Hepatocyte (in vitro differentiated cells): ENCODE measurements around the gene GABRD. TPM values are rescaled to one million over a fixed set of nuclear protein-coding genes. Genes with fewer than 3 reads are reported as not detected.

Experiments
- DNase-seq: peaks from one replicate; pipeline ENCODE4 v3.0.0-alpha.2; 2016; ENCODE audit warnings: low spot score
- H2AFZ ChIP-seq: fragments of 200-600 bp; sonication (generic); 2 replicates; pipeline ENCODE4 v1.6.0; 2016; ENCODE audit warnings: antibody characterized with exemption, mild to moderate bottlenecking
- H3K27ac ChIP-seq: fragments of 200-600 bp; sonication (generic); 2 replicates; pipeline ENCODE4 v1.5.1; 2016; ENCODE audit warnings: mild to moderate bottlenecking
- H3K27me3 ChIP-seq: fragments of 200-600 bp; sonication (generic); 2 replicates; pipeline ENCODE4 v1.6.1; 2016
- H3K36me3 ChIP-seq: fragments of 200-600 bp; sonication (generic); replicated peaks from 2 replicates; pipeline ENCODE4 v1.5.1; 2016; ENCODE audit warnings: low read depth; ENCODE audit not compliant: insufficient read depth
- H3K4me1 ChIP-seq: fragments of 200-600 bp; sonication (generic); 2 replicates; pipeline ENCODE4 v1.5.1; 2016; ENCODE audit warnings: mild to moderate bottlenecking, moderate library complexity; ENCODE audit not compliant: insufficient read depth
- H3K4me2 ChIP-seq: fragments of 200-600 bp; sonication (generic); 2 replicates; pipeline ENCODE4 v1.6.0; 2016
- H3K4me3 ChIP-seq: fragments of 200-600 bp; sonication (generic); 2 replicates; pipeline ENCODE4 v1.5.1; 2016; ENCODE audit warnings: mild to moderate bottlenecking
- H3K79me2 ChIP-seq: fragments of 200-600 bp; sonication (generic); 2 replicates; pipeline ENCODE4 v1.6.0; 2017; ENCODE audit warnings: mild to moderate bottlenecking
- H3K9me2 ChIP-seq: fragments of 200-600 bp; sonication (generic); replicated peaks from 2 replicates; pipeline ENCODE4 v1.6.0; 2017; ENCODE audit warnings: mild to moderate bottlenecking; ENCODE audit not compliant: insufficient read depth
- H3K9me3 ChIP-seq: fragments of 200-600 bp; sonication (generic); 2 replicates; pipeline ENCODE4 v1.5.1; 2016; ENCODE audit warnings: low read depth, mild to moderate bottlenecking
- H4K20me1 ChIP-seq: fragments of 200-600 bp; sonication (generic); 2 replicates; pipeline ENCODE4 v1.6.0; 2016; ENCODE audit warnings: mild to moderate bottlenecking; ENCODE audit not compliant: insufficient read depth, poor library complexity, severe bottlenecking
- EZH2 ChIP-seq: fragments of 200-600 bp; sonication (generic); IDR thresholded peaks from 2 replicates; pipeline ENCODE4 v1.6.1; 2016; ENCODE audit warnings: antibody characterized with exemption, mild to moderate bottlenecking, borderline replicate concordance
- EZH2phosphoT487 ChIP-seq: fragments of 200-600 bp; sonication (generic); IDR thresholded peaks from one replicate; pipeline ENCODE4 v1.6.1; 2018; ENCODE audit warnings: antibody characterized with exemption, mild to moderate bottlenecking, low read depth, moderate library complexity; ENCODE audit not compliant: unreplicated experiment, severe bottlenecking
- WGBS: methylation state at CpG from one replicate; pipeline ENCODE4 v1.1.6; 2016; ENCODE audit warnings: low lambda C conversion rate; ENCODE audit errors: missing lambda C conversion rate; 5-methylcytosine and 5-hydroxymethylcytosine counted together
- polyA plus RNA-seq: library from polyadenylated mRNA; unstranded; fragments of >200 nt; fragmentation: Nextera tagmentation; extraction: Ambion mirVana; gene quantifications from 2 replicates; pipeline ENCODE4 v1.2.1, GENCODE V29; 2016
- total RNA-seq: library from RNA; depleted of rRNA; stranded (reverse); fragments of >200 nt; gene quantifications from 2 replicates; pipeline ENCODE4 v1.2.3, GENCODE V29; 2014
- TF ChIP-seq, protein P1 (sequence below): fragments of 200-600 bp; sonication (generic); IDR thresholded peaks from 2 replicates; pipeline ENCODE4 v1.5.1; 2016; ENCODE audit warnings: antibody characterized with exemption, mild to moderate bottlenecking; ENCODE audit not compliant: poor library complexity

GABRD gene
- total and polyA plus RNA-seq, 2 experiments from 2014 or later, result not detected

DNA sequence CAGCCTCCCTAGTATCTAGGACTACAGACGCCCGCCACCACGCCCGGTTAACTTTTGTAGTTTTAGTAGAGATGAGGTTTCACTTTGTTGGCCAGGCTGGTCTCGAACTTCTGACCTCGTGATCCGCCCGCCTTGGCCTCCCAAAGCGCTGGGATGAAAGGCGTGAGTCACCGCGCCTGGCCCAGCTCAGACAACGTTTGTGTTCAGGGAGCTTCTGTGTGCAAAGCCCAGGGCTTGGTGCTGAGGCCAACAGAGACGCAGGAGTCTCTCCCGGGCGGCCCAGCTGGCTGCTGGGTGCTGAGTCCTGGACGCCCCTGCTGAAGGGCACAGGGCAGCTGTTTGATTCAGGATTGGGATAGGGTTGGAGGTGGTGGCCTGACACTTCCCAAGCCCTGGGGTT is 34.1 kb downstream of the GABRD start:
- Histone ChIP-seq H3K79me2 (peaks cover 37% of the 10 kb centered on the region), H3K36me3 (no peaks in the 10 kb centered on the region), H3K27ac (no peak overlapping the region), H3K4me2 (no peak overlapping the region), H4K20me1 (peaks cover 16% of the 10 kb centered on the region), H2AFZ (no peak overlapping the region), H3K4me3 (no peak overlapping the region), H3K4me1 (peaks cover 9% of the 10 kb centered on the region), H3K9me2 (no peaks in the 10 kb centered on the region), H3K9me3 (no peaks in the 10 kb centered on the region), H3K27me3 (no peaks in the 10 kb centered on the region)
- no peak for TF ChIP-seq EZH2
- TF ChIP-seq, protein P1, sequence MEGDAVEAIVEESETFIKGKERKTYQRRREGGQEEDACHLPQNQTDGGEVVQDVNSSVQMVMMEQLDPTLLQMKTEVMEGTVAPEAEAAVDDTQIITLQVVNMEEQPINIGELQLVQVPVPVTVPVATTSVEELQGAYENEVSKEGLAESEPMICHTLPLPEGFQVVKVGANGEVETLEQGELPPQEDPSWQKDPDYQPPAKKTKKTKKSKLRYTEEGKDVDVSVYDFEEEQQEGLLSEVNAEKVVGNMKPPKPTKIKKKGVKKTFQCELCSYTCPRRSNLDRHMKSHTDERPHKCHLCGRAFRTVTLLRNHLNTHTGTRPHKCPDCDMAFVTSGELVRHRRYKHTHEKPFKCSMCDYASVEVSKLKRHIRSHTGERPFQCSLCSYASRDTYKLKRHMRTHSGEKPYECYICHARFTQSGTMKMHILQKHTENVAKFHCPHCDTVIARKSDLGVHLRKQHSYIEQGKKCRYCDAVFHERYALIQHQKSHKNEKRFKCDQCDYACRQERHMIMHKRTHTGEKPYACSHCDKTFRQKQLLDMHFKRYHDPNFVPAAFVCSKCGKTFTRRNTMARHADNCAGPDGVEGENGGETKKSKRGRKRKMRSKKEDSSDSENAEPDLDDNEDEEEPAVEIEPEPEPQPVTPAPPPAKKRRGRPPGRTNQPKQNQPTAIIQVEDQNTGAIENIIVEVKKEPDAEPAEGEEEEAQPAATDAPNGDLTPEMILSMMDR, result no peak
- no peak for TF ChIP-seq EZH2phosphoT487
- WGBS, result 90% methylated on average over 17 of the region's 17 CpGs
- no peak for DNase-seq

DNA sequence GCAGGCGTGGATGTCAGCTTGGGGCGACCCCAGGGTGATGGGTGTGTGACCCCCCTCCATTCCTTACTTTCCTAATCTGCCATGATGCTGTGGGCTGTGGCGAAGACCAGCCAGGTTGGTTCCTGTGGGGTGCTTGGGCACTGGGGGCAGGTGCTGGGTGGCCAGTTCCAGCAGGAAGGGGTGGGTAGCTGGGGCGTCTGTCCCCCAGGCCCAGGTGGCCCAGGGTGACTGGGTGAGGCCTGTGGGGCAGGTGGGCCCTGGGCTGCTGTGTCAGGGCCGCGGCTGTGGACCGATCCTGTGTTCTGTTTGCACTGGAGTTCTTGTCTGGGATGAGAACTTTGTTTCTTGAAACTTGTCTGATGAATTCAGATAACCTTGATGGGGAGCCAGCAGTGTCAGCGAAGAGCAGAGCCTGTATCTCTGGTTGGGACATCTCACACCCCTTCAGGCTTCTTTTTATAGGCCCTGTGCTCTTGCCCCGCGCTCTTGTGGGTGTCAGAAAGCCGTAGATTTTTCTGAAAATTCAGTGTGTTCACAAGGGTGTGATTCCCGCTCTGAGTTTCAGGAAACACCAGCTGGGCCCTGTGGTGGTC is 34.7 kb downstream of the GABRD start:
- no peaks in the 10 kb centered on the region for H3K27me3 ChIP-seq
- no peak overlapping the region for H3K4me2 ChIP-seq
- no peak for DNase-seq
- H4K20me1 ChIP-seq, result peaks cover 16% of the 10 kb centered on the region
- H2AFZ ChIP-seq, result no peak overlapping the region
- H3K9me2 ChIP-seq, result no peaks in the 10 kb centered on the region
- H3K9me3 ChIP-seq, result no peaks in the 10 kb centered on the region
- no peaks in the 10 kb centered on the region for H3K36me3 ChIP-seq
- H3K4me3 ChIP-seq, result no peak overlapping the region
- H3K4me1 ChIP-seq, result peaks cover 5% of the 10 kb centered on the region
- peaks cover 37% of the 10 kb centered on the region for H3K79me2 ChIP-seq
- no peak overlapping the region for H3K27ac ChIP-seq
- WGBS, result 91% methylated on average over 12 of the region's 12 CpGs
- TF ChIP-seq EZH2 (no peak), EZH2phosphoT487 (no peak)
- TF ChIP-seq, protein P1, result no peak

DNA sequence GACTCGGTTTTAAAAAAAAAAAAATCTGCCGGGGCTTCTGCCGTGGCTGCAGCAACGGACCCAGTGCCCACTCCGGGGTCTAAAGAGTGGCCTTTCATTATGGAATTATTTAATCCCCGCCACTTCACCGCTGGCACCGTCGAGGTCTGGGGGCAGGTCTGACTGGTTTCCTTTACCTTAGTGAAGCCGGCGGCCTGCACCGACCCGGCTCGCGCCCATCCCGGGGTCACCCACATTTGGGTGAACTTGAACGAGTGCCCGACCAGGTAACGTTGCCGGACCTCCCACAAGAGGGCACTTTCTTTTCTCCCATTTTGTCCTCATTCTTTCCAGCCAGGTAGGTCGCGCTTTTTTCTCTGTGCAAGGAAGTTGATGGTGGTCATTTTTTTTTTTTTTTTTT is 35.4 kb downstream of the GABRD start:
- TF ChIP-seq, protein P1, result no peak
- Histone ChIP-seq H3K4me1 (no peaks in the 10 kb centered on the region), H3K4me3 (no peak overlapping the region), H3K4me2 (no peak overlapping the region), H3K9me3 (no peaks in the 10 kb centered on the region), H4K20me1 (peaks cover 16% of the 10 kb centered on the region), H2AFZ (no peak overlapping the region), H3K79me2 (peaks cover 37% of the 10 kb centered on the region), H3K27me3 (no peaks in the 10 kb centered on the region), H3K36me3 (no peaks in the 10 kb centered on the region), H3K9me2 (no peaks in the 10 kb centered on the region), H3K27ac (no peak overlapping the region)
- no peak for DNase-seq
- 90% methylated on average over 19 of the region's 22 CpGs for WGBS
